AML-193 (cell line): ENCODE data around the gene TAF3.
A peak's percentile ranks its signal among the peaks of the same experiment; 100 is the strongest.

ENCODE experiments used
- DNase-seq, 2 experiments: peaks; one replicate each; lab custom pipeline; 2025; lab: John Stamatoyannopoulos, UW

Gene TAF3

GRCh38 chr10:8047452-8048280 lies 229.4 kb downstream of the TAF3 start:
- DNase-seq = no peak

GRCh38 chr10:8048281-8049008 lies 230.1 kb downstream of the TAF3 start:
- DNase-seq = no peak

- no peak for DNase-seq
These were observed 230.9 kb downstream of the TAF3 start for GRCh38 chr10:8049045-8049864.

- no peak for DNase-seq
These were observed 231.7 kb downstream of the TAF3 start for GRCh38 chr10:8049865-8050555.

- DNase-seq = no peak
These were observed 232.3 kb downstream of the TAF3 start for GRCh38 chr10:8050556-8051108.

GRCh38 chr10:8051109-8051821 lies 233.0 kb downstream of the TAF3 start:
- DNase-seq = no peak

GRCh38 chr10:8051851-8052257 lies 233.5 kb downstream of the TAF3 start:
- DNase-seq = no peak

GRCh38 chr10:8052341-8052955 lies 234.1 kb downstream of the TAF3 start:
- DNase-seq = no peak

- no peak for DNase-seq
These were observed 234.7 kb downstream of the TAF3 start for GRCh38 chr10:8052956-8053445.

- peak; percentile 77 to 81 for DNase-seq
These were observed 235.3 kb downstream of the TAF3 start for GRCh38 chr10:8053446-8054243.

GRCh38 chr10:8054244-8054493 lies 235.9 kb downstream of the TAF3 start:
- DNase-seq = peak in 1 of 2 experiments; percentile 20

- DNase-seq = peak; percentile 39 to 45
These were observed 236.4 kb downstream of the TAF3 start, which contains the start of gene GATA3 for GRCh38 chr10:8054494-8055407. Gene GATA3 (plus strand): TSS chr10:8054688. CDS start chr10:8055656, 968 bp downstream.

- DNase-seq = peak in 1 of 2 experiments; percentile 10
These were observed 237.4 kb downstream of the TAF3 start for GRCh38 chr10:8055420-8056349.

GRCh38 chr10:8056378-8056777 lies 238.1 kb downstream of the TAF3 start:
- no peak for DNase-seq

GRCh38 chr10:8056871-8057331 lies 238.6 kb downstream of the TAF3 start:
- peak; percentile 7 to 18 for DNase-seq

GRCh38 chr10:8057636-8058273 lies 239.4 kb downstream of the TAF3 start:
- DNase-seq = peak in 1 of 2 experiments; percentile 0
